ENCODE results near the gene HIGD2B.
A peak's percentile ranks its signal among the peaks of the same experiment; 100 is the strongest.
"Not testable (repeated sequence)": the region's sequence is repeated elsewhere in the genome, so short reads cannot be mapped to it uniquely, and the experiment has no call there.

Gene HIGD2B

GRCh38 chr15:72671525-72671924 is 14.5 kb downstream of the HIGD2B start:
- DNase-seq: no peak

- peak; percentile 89 for DNase-seq
These were observed 15.2 kb downstream of the HIGD2B start for GRCh38 chr15:72670656-72671352.

- DNase-seq: not testable (repeated sequence)
These were observed 16.2 kb downstream of the HIGD2B start for GRCh38 chr15:72669803-72670202.

GRCh38 chr15:72665706-72666105 is 20.3 kb downstream of the HIGD2B start:
- not testable (repeated sequence) for DNase-seq

GRCh38 chr15:72663931-72664330 is 22.1 kb downstream of the HIGD2B start:
- not testable (repeated sequence) for DNase-seq

- not testable (repeated sequence) for DNase-seq
These were observed 24.9 kb downstream of the HIGD2B start for GRCh38 chr15:72661081-72661480.

- DNase-seq: not testable (repeated sequence)
These were observed 30.0 kb downstream of the HIGD2B start for GRCh38 chr15:72656014-72656413.

GRCh38 chr15:72654397-72654796 is 31.6 kb downstream of the HIGD2B start, which contains the start of gene GOLGA6B:
Gene GOLGA6B, plus strand, starts transcription at chr15:72654697. Its CDS starts 41 bp downstream, at chr15:72654738.
- DNase-seq: not testable (repeated sequence)

GRCh38 chr15:72648631-72649253 is 37.2 kb downstream of the HIGD2B start:
- peak; percentile 33 for DNase-seq

GRCh38 chr15:72642271-72642670 is 43.7 kb downstream of the HIGD2B start:
- DNase-seq: not testable (repeated sequence)

GRCh38 chr15:72639759-72640483 is 46.1 kb downstream of the HIGD2B start:
- not testable (repeated sequence) for DNase-seq

- peak; percentile 86 for DNase-seq
These were observed 49.3 kb downstream of the HIGD2B start for GRCh38 chr15:72636519-72637282.

GRCh38 chr15:72629068-72629570 is 56.9 kb downstream of the HIGD2B start:
- peak; percentile 13 for DNase-seq

- peak; percentile 63 for DNase-seq
These were observed 57.5 kb downstream of the HIGD2B start for GRCh38 chr15:72628249-72629067.

- DNase-seq: not testable (repeated sequence)
These were observed 59.8 kb downstream of the HIGD2B start for GRCh38 chr15:72626153-72626552.
